ENCODE results near the gene EIF1AY. TPM values are rescaled to one million over a fixed set of nuclear protein-coding genes. Genes with fewer than 3 reads are reported as not detected.
A peak's percentile ranks its signal among the peaks of the same experiment; 100 is the strongest.
"Not testable (repeated sequence)": the region's sequence is repeated elsewhere in the genome, so short reads cannot be mapped to it uniquely, and the experiment has no call there.

EIF1AY gene
- total and polyA plus RNA-seq, 4 donors, result 26.2 TPM; not detected in 3

DNA sequence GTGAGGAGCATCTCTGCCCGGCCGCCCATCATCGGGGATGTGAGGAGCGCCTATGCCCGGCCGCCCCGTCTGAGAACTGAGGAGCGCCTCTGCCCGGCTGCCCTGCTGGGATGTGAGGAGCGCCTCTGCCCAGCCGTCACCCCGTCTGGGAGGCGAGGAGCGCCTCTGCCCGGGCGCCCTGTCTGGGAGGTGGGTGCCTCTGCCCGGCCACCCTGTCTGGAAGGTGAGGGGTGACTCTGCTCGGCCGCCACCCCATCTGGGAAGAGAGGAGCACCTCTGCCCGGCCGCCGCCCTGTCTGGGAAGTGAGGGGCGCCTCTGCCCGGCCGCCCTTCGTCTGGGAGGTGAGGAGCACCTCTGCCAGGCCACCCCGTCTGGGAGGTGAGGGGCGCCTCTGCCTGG is 23.7 kb upstream of the EIF1AY start:
- Histone ChIP-seq H3K36me3 (ENCODE audit: control insufficient read depth in 4 of 4, insufficient read depth in 4 of 4, low read length in 4 of 4) (no peaks in the 10 kb centered on the region), H3K9ac (ENCODE audit: insufficient read depth in 1 of 2, low read length in 2 of 2) (no peak overlapping the region), H3K9me3 (ENCODE audit: control insufficient read depth in 4 of 4, insufficient read depth in 3 of 4, low read length in 3 of 4) (no peaks in the 10 kb centered on the region), H3K27ac (ENCODE audit: low read depth in 1 of 2, low read length in 1 of 2) (no peak overlapping the region), H3K4me3 (no peak overlapping the region), H3K27me3 (ENCODE audit: control insufficient read depth in 3 of 3, insufficient read depth in 3 of 3, low read length in 2 of 3) (no peaks in the 10 kb centered on the region), H3K4me1 (ENCODE audit: control insufficient read depth in 5 of 5, insufficient read depth in 5 of 5, low read length in 5 of 5) (peaks cover 0 to 11% (median 0%) of the 10 kb centered on the region in 5 donors)
- ATAC-seq (ENCODE audit: insufficient read depth, low FRiP score) (no peak), DNase-seq (no peak)
- TF ChIP-seq, protein P1, sequence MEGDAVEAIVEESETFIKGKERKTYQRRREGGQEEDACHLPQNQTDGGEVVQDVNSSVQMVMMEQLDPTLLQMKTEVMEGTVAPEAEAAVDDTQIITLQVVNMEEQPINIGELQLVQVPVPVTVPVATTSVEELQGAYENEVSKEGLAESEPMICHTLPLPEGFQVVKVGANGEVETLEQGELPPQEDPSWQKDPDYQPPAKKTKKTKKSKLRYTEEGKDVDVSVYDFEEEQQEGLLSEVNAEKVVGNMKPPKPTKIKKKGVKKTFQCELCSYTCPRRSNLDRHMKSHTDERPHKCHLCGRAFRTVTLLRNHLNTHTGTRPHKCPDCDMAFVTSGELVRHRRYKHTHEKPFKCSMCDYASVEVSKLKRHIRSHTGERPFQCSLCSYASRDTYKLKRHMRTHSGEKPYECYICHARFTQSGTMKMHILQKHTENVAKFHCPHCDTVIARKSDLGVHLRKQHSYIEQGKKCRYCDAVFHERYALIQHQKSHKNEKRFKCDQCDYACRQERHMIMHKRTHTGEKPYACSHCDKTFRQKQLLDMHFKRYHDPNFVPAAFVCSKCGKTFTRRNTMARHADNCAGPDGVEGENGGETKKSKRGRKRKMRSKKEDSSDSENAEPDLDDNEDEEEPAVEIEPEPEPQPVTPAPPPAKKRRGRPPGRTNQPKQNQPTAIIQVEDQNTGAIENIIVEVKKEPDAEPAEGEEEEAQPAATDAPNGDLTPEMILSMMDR (IDR thresholded peaks at IDR 0.05; ENCODE audit: control extremely low read depth, extremely low read depth), result no peak
- whole genome bisulfite sequencing, 2 donors, result 98% methylated on average over 10 of the region's 28 CpGs; no CpG with 5 or more reads in 1 of the 2 donors

DNA sequence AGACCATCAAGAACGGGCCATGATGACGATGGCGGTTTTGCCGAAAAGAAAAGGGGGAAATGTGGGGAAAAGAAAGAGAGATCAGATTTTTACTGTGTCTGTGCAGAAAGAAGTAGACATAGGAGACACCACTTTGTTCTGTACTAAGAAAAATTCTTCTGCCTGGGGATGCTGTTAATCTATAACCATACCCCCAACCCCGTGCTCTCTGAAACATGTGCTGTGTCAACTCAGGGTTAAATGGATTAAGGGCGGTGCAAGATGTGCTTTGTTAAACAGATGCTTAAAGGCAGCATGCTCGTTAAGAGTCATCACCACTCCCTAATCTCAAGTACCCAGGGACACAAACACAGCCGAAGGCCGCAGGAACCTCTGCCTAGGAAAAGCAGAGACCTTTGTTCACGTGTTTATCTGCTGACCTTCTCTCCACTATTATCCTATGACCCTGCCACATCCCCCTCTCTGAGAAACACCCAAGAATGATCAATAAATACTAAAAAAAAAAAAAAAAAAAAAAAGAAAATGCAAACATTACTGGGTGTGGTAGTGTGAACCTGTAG is 22.7 kb upstream of the EIF1AY start:
- not testable (repeated sequence) for H3K36me3 ChIP-seq (ENCODE audit: control insufficient read depth in 4 of 4, insufficient read depth in 4 of 4, low read length in 4 of 4); H3K9ac ChIP-seq (ENCODE audit: insufficient read depth in 1 of 2, low read length in 2 of 2); H3K9me3 ChIP-seq (ENCODE audit: control insufficient read depth in 4 of 4, insufficient read depth in 3 of 4, low read length in 3 of 4); DNase-seq; H3K4me1 ChIP-seq (ENCODE audit: control insufficient read depth in 5 of 5, insufficient read depth in 5 of 5, low read length in 5 of 5); H3K27me3 ChIP-seq (ENCODE audit: control insufficient read depth in 3 of 3, insufficient read depth in 3 of 3, low read length in 2 of 3); ATAC-seq (ENCODE audit: insufficient read depth, low FRiP score); H3K27ac ChIP-seq (ENCODE audit: low read depth in 1 of 2, low read length in 1 of 2); H3K4me3 ChIP-seq
- 93% methylated on average over 9 of the region's 10 CpGs; no CpG with 5 or more reads in 1 of the 2 donors for WGBS, 2 donors

DNA sequence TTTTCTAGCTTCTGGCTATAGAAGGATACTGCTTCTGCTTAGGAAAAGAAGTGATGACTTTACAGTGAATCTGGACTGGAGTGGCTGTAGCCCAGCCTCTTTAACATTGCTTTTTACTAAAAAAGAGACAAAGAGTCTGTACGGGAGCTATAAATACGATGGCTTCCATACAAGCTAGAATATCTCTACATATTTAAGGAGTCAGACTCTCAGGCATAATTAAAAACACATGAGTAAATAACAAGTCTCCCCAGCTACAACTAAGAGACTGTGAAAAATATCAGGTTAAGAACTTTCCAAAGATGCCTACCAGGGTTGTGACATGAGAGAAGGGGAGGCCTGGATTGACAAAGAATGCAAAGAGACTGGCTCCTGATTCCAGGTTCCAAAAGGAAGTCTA is 19.8 kb upstream of the EIF1AY start:
- Histone ChIP-seq H3K27me3 (ENCODE audit: control insufficient read depth in 3 of 3, insufficient read depth in 3 of 3, low read length in 2 of 3) (no peaks in the 10 kb centered on the region), H3K36me3 (ENCODE audit: control insufficient read depth in 4 of 4, insufficient read depth in 4 of 4, low read length in 4 of 4) (no peaks in the 10 kb centered on the region), H3K4me3 (no peak overlapping the region), H3K27ac (ENCODE audit: low read depth in 1 of 2, low read length in 1 of 2) (no peak overlapping the region), H3K9me3 (ENCODE audit: control insufficient read depth in 4 of 4, insufficient read depth in 3 of 4, low read length in 3 of 4) (no peaks in the 10 kb centered on the region), H3K9ac (ENCODE audit: insufficient read depth in 1 of 2, low read length in 2 of 2) (no peak overlapping the region), H3K4me1 (ENCODE audit: control insufficient read depth in 5 of 5, insufficient read depth in 5 of 5, low read length in 5 of 5) (peaks cover 0 to 3% (median 0%) of the 10 kb centered on the region in 5 donors)
- TF ChIP-seq, protein P1 (IDR thresholded peaks at IDR 0.05; ENCODE audit: control extremely low read depth, extremely low read depth), result no peak
- DNase-seq, result no peak
- 93% methylated on average over 2 of the region's 2 CpGs; no CpG with 5 or more reads in 1 of the 2 donors for WGBS, 2 donors
- no peak for ATAC-seq (ENCODE audit: insufficient read depth, low FRiP score)

- TF ChIP-seq, protein P1 (IDR thresholded peaks at IDR 0.05; ENCODE audit: control extremely low read depth, extremely low read depth), result no peak
- DNase-seq (peak in 1 of 3 donors; percentile 61), ATAC-seq (ENCODE audit: insufficient read depth, low FRiP score) (no peak)
- H3K9ac ChIP-seq (ENCODE audit: insufficient read depth in 1 of 2, low read length in 2 of 2), result no peak overlapping the region
- peaks cover 0 to 7% (median 0%) of the 10 kb centered on the region in 5 donors for H3K4me1 ChIP-seq (ENCODE audit: control insufficient read depth in 5 of 5, insufficient read depth in 5 of 5, low read length in 5 of 5)
- no peak overlapping the region for H3K4me3 ChIP-seq
- no peaks in the 10 kb centered on the region for H3K9me3 ChIP-seq (ENCODE audit: control insufficient read depth in 4 of 4, insufficient read depth in 3 of 4, low read length in 3 of 4)
- H3K27ac ChIP-seq (ENCODE audit: low read depth in 1 of 2, low read length in 1 of 2), result no peak overlapping the region
- WGBS, 2 donors, result 15% methylated on average over 2 of the region's 2 CpGs; no CpG with 5 or more reads in 1 of the 2 donors
- H3K36me3 ChIP-seq (ENCODE audit: control insufficient read depth in 4 of 4, insufficient read depth in 4 of 4, low read length in 4 of 4), result no peaks in the 10 kb centered on the region
- no peaks in the 10 kb centered on the region for H3K27me3 ChIP-seq (ENCODE audit: control insufficient read depth in 3 of 3, insufficient read depth in 3 of 3, low read length in 2 of 3)
These were observed 16.9 kb upstream of the EIF1AY start for GRCh38 chrY:20558677-20559076.
